Heart left ventricle (tissue), 16 donors: ENCODE measurements around the gene ARHGAP1. TPM values are rescaled to one million over a fixed set of nuclear protein-coding genes. Genes with fewer than 3 reads are reported as not detected.

Source experiments
- ATAC-seq, 4 donors: fragments of 200-7000 bp; cut with Tn5 transposase; one replicate each; pipeline ENCODE4 v1.9.1; 2020 to 2022; ENCODE audit warnings: moderate library complexity in 4 of 4, mild to moderate bottlenecking in 3 of 4, moderate number of reproducible peaks in 1 of 4
- DNase-seq, 5 donors: peaks; one replicate each; pipeline ENCODE4 v3.0.0-alpha.2; 2020
- H3K27ac ChIP-seq, 12 donors: fragments of 200-600 bp; sonication (generic) in 4 of 12; one replicate each; pipeline versions ENCODE4 v1.5.0 to v1.8.0; 2016 to 2022; ENCODE audit warnings: mild to moderate bottlenecking in 2 of 12
- H3K27me3 ChIP-seq, 9 donors: fragments of 200-600 bp; sonication (generic) in 2 of 9; one replicate each; pipeline versions ENCODE4 v1.5.1 to v1.8.0; 2016 to 2022; ENCODE audit warnings: mild to moderate bottlenecking in 3 of 9
- H3K36me3 ChIP-seq, 9 donors: fragments of 200-600 bp; sonication (generic) in 2 of 9; one replicate each; pipeline versions ENCODE4 v1.5.0 to v1.8.0; 2018 to 2022; ENCODE audit warnings: mild to moderate bottlenecking in 2 of 9
- H3K4me1 ChIP-seq, 12 donors: fragments of 200-600 bp; sonication (generic) in 4 of 12; one replicate each; pipeline versions ENCODE4 v1.5.0 to v1.8.0; 2016 to 2022; ENCODE audit warnings: mild to moderate bottlenecking in 3 of 12
- H3K4me3 ChIP-seq, 12 donors: fragments of 200-600 bp; sonication (generic) in 4 of 12; one replicate each; pipeline versions ENCODE4 v1.5.0 to v1.8.0; 2017 to 2022; ENCODE audit warnings: mild to moderate bottlenecking in 9 of 12, moderate library complexity in 4 of 12
- H3K9me3 ChIP-seq, 12 donors: fragments of 200-600 bp; sonication (generic) in 4 of 12; one replicate each; pipeline versions ENCODE4 v1.5.0 to v1.8.0; 2016 to 2022; ENCODE audit warnings: mild to moderate bottlenecking in 1 of 12
- CTCF ChIP-seq, 12 donors: fragments of 200-600 bp; sonication (generic) in 4 of 12; IDR thresholded peaks; one replicate each; pipeline versions ENCODE4 v1.5.0 to v1.8.0; 2018 to 2022; ENCODE audit warnings: antibody characterized with exemption in 12 of 12, mild to moderate bottlenecking in 5 of 12
- POLR2A ChIP-seq, 2 donors: fragments of 450-650 bp; IDR thresholded peaks; one replicate each; pipeline ENCODE4 v1.6.1; 2017; ENCODE audit warnings: antibody characterized with exemption in 2 of 2, mild to moderate bottlenecking in 2 of 2, moderate library complexity in 2 of 2
- WGBS, 4 donors: extraction: QIAGEN DNeasy Blood & Tissue Kit in 2 of 4; methylation state at CpG; one replicate each; pipeline versions ENCODE4 v1.1.5 to v1.1.7; 2013 to 2018; 5-methylcytosine and 5-hydroxymethylcytosine counted together
- intact Hi-C, 10 donors: fragments of 100-400 bp; cut with DNase I; formaldehyde crosslinking; loops; one replicate each; pipeline versions ENCODE4 v1.11.1 to v1.14.2; 2022
- polyA plus RNA-seq, 2 donors: library from polyadenylated mRNA; stranded (reverse); fragments of 200-250 nt; gene quantifications; one replicate each; pipeline ENCODE4 v1.2.3, GENCODE V29; 2013
- total RNA-seq, 9 donors: library from RNA; depleted of rRNA in 2 of 9; stranded (reverse); fragments of >200 nt in 2 of 9; fragmentation: NEBNext Ultra II Directional in 3 of 9; extraction: Animal tissue kit (Norgen Biotek cat#: 25700) in 3 of 9; gene quantifications; one replicate each; pipeline versions ENCODE4 v1.1.0 to v1.2.4, GENCODE V29; 2016 to 2023
- donor health status: ischemic (EF 13 %, LVEDD 7.1; RV severe dilation, severe dysfunction).
- donor health status: healthy with polysubstance abuse.
- donor health status: DM: no; HTN: yes; CAD: no.
- donor health status: DM: no; HTN: no; CAD: no.
- donor health status: ischemic (EF 25% LVEDD 6.9; RV normal size, moderate dysfunction).
- donor health status: ischemic (EF 25% LVEDD 5.7; RV mildly dilated, moderate dysfunction).
- donor health status: healthy.
- donor health status: DM: yes; HTN: yes; CAD: no.
- donor health status: ischemic (EF 35%, LVEDD 5.7; RV mildly dilated, moderate dysfunction).
- donor health status: nonischemic (EF 11% LVEDD 7.7; RV severe dilation, severe dysfunction).
- donor health status: DM: yes; HTN: yes; CAD: no.
- donor health status: PGD.
- donor health status: ischemic (EF 29% LVEDD 5.4; RV normal size, mild dysfunction).
- donor health status: nonischemic (EF 23%, LVEDD 6.1; RV moderate dilation, normal function).

ARHGAP1 gene
- total and polyA plus RNA-seq, 11 donors: 38.8 to 309 (median 75.3) TPM

- ATAC-seq (no peak), DNase-seq (no peak)
- Histone ChIP-seq H3K4me3 (no peak overlapping the region), H3K27ac (no peak overlapping the region), H3K4me1 (no peaks in the 10 kb centered on the region), H3K9me3 (no peaks in the 10 kb centered on the region), H3K27me3 (no peaks in the 10 kb centered on the region), H3K36me3 (no peaks in the 10 kb centered on the region)
- intact Hi-C loops: no loop called here
- TF ChIP-seq POLR2A (IDR thresholded peaks at IDR 0.05) (no peak), CTCF (IDR thresholded peaks at IDR 0.05) (no peak)
- WGBS, 4 donors: 85 to 100% (median 90%) methylated on average over 1 to 8 of the region's 8 CpGs
Observed at GRCh38 chr11:46723359-46723680, 22.9 kb upstream of the ARHGAP1 start.

GRCh38 chr11:46722566-46723358, 22.3 kb upstream of the ARHGAP1 start:
- no peaks in the 10 kb centered on the region for H3K36me3 ChIP-seq
- no peaks in the 10 kb centered on the region for H3K4me1 ChIP-seq
- DNase-seq (no peak), ATAC-seq (no peak)
- no peak overlapping the region for H3K4me3 ChIP-seq
- no peaks in the 10 kb centered on the region for H3K27me3 ChIP-seq
- H3K27ac ChIP-seq: no peak overlapping the region
- 91 to 96% (median 93%) methylated on average over 11 of the region's 11 CpGs for WGBS, 4 donors
- intact Hi-C loops: no loop called here
- TF ChIP-seq CTCF (IDR thresholded peaks at IDR 0.05) (no peak), POLR2A (IDR thresholded peaks at IDR 0.05) (no peak)
- no peaks in the 10 kb centered on the region for H3K9me3 ChIP-seq

GRCh38 chr11:46721286-46721685, 20.9 kb upstream of the ARHGAP1 start:
- intact Hi-C loops: no loop called here
- 80 to 87% (median 82%) methylated on average over 6 of the region's 6 CpGs for WGBS, 4 donors
- no peak for TF ChIP-seq POLR2A (IDR thresholded peaks at IDR 0.05)
- TF ChIP-seq CTCF (IDR thresholded peaks at IDR 0.05): no peak
- ATAC-seq (no peak), DNase-seq (no peak)
- Histone ChIP-seq H3K36me3 (no peaks in the 10 kb centered on the region), H3K4me1 (no peaks in the 10 kb centered on the region), H3K4me3 (no peak overlapping the region), H3K27me3 (no peaks in the 10 kb centered on the region), H3K9me3 (no peaks in the 10 kb centered on the region), H3K27ac (no peak overlapping the region)

- Histone ChIP-seq H3K27me3 (no peaks in the 10 kb centered on the region), H3K27ac (no peak overlapping the region), H3K36me3 (no peaks in the 10 kb centered on the region), H3K4me1 (no peaks in the 10 kb centered on the region), H3K4me3 (no peak overlapping the region), H3K9me3 (no peaks in the 10 kb centered on the region)
- ATAC-seq (peak in 2 of 4 donors; percentile 15 to 37), DNase-seq (no peak)
- intact Hi-C loops: no loop called here
- WGBS, 4 donors: 91 to 94% (median 92%) methylated on average over 20 to 25 of the region's 25 CpGs
- TF ChIP-seq CTCF (IDR thresholded peaks at IDR 0.05): no peak
- no peak for TF ChIP-seq POLR2A (IDR thresholded peaks at IDR 0.05)
Observed at GRCh38 chr11:46719543-46720218, 19.3 kb upstream of the ARHGAP1 start.
